Keratinocyte (primary cell): ENCODE measurements around the gene H2AZ2.
"Not testable (repeated sequence)": the region's sequence is repeated elsewhere in the genome, so short reads cannot be mapped to it uniquely, and the experiment has no call there.

Source experiments
- CTCF ChIP-seq, 3 experiments: IDR thresholded peaks in 1 of 3; conservative IDR thresholded peaks in 1 of 3; optimal IDR thresholded peaks in 1 of 3; 2 replicates in 2 of 3; 3 replicates in 1 of 3; pipeline versions ENCODE3 to v1.5.1; 2011; ENCODE audit warnings: low read length in 3 of 3, mild to moderate bottlenecking in 3 of 3, moderate library complexity in 2 of 3, control low read depth in 1 of 3, inconsistent platforms in 1 of 3; ENCODE audit not compliant: insufficient read depth in 2 of 3; ENCODE audit errors: extremely low read depth in 1 of 3
- EZH2 ChIP-seq: IDR thresholded peaks from one replicate; pipeline ENCODE4 v1.6.1; 2012; ENCODE audit warnings: inconsistent platforms, mild to moderate bottlenecking, low read length, moderate library complexity

GRCh38 chr7:44842675-44843074 is 5.2 kb downstream of the H2AZ2 start:
- not testable (repeated sequence) for TF ChIP-seq CTCF (optimal IDR thresholded peaks at IDR 0.05 in 1 of 3, IDR thresholded peaks at IDR 0.05 in 1 of 3, conservative IDR thresholded peaks at IDR 0.05 in 1 of 3; ENCODE audit: extremely low read depth in 1 of 3, insufficient read depth in 2 of 3, low read length in 3 of 3); EZH2
